KMS-11 (cell line): ENCODE measurements around the gene CDK15.

ENCODE experiments used
- H2AFZ ChIP-seq: fragments of 200-600 bp; sonication (generic); 2 replicates; pipeline ENCODE4 v1.6.1; 2016; ENCODE audit warnings: antibody characterized with exemption, mixed run types, low read depth
- H3K27ac ChIP-seq: fragments of 200-600 bp; sonication (generic); 2 replicates; pipeline ENCODE4 v1.6.1; 2016; ENCODE audit warnings: mild to moderate bottlenecking, mixed run types
- H3K27me3 ChIP-seq: fragments of 200-600 bp; sonication (generic); 2 replicates; pipeline ENCODE4 v1.6.1; 2017; ENCODE audit warnings: mild to moderate bottlenecking, low read depth, mixed run types, moderate library complexity; ENCODE audit not compliant: insufficient read depth
- H3K36me3 ChIP-seq: fragments of 200-600 bp; sonication (generic); 2 replicates; pipeline ENCODE4 v1.6.1; 2017; ENCODE audit warnings: mild to moderate bottlenecking, mixed run types; ENCODE audit not compliant: insufficient read depth
- H3K4me1 ChIP-seq: fragments of 200-600 bp; sonication (generic); 2 replicates; pipeline ENCODE4 v1.6.1; 2016; ENCODE audit warnings: mild to moderate bottlenecking, low read depth, mixed run types; ENCODE audit not compliant: poor library complexity, severe bottlenecking
- H3K4me2 ChIP-seq: fragments of 200-600 bp; sonication (generic); 2 replicates; pipeline ENCODE4 v1.7.0; 2016; ENCODE audit warnings: mild to moderate bottlenecking, mixed run types
- H3K4me3 ChIP-seq: fragments of 200-600 bp; sonication (generic); IDR thresholded peaks from 2 replicates; pipeline ENCODE4 v1.6.1; 2017; ENCODE audit warnings: low read depth, low read length, mixed read lengths; ENCODE audit not compliant: insufficient read depth
- H3K79me2 ChIP-seq: fragments of 200-600 bp; sonication (generic); 2 replicates; pipeline ENCODE4 v1.6.1; 2016; ENCODE audit warnings: low read depth, mixed run types; ENCODE audit not compliant: insufficient read depth
- H3K9ac ChIP-seq: fragments of 200-600 bp; sonication (generic); 2 replicates; pipeline ENCODE4 v1.6.1; 2016; ENCODE audit warnings: mild to moderate bottlenecking, mixed run types
- H4K20me1 ChIP-seq: fragments of 200-600 bp; sonication (generic); 2 replicates; pipeline ENCODE4 v1.6.1; 2016; ENCODE audit warnings: mild to moderate bottlenecking, mixed run types; ENCODE audit not compliant: insufficient read depth
- CTCF ChIP-seq: fragments of 200-600 bp; sonication (generic); conservative IDR thresholded peaks from 2 replicates; pipeline ENCODE4 v1.6.1; 2017; ENCODE audit warnings: low read depth, mild to moderate bottlenecking, antibody characterized with exemption, low read length, moderate library complexity, mixed read lengths

Gene CDK15

GRCh38 chr2:201916565-201916964 lies 110.2 kb downstream of the CDK15 start:
- Histone ChIP-seq H3K4me3 (no peak overlapping the region), H3K9ac (no peak overlapping the region), H3K4me2 (no peak overlapping the region), H4K20me1 (no peaks in the 10 kb centered on the region), H3K79me2 (no peaks in the 10 kb centered on the region), H3K27me3 (no peaks in the 10 kb centered on the region), H3K4me1 (no peaks in the 10 kb centered on the region), H2AFZ (no peak overlapping the region), H3K36me3 (no peaks in the 10 kb centered on the region), H3K27ac (no peak overlapping the region)
- no peak for TF ChIP-seq CTCF

- Histone ChIP-seq H3K4me2 (no peak overlapping the region), H2AFZ (no peak overlapping the region), H3K36me3 (no peaks in the 10 kb centered on the region), H3K4me1 (no peaks in the 10 kb centered on the region), H3K9ac (no peak overlapping the region), H4K20me1 (no peaks in the 10 kb centered on the region), H3K79me2 (no peaks in the 10 kb centered on the region), H3K4me3 (no peak overlapping the region), H3K27me3 (no peaks in the 10 kb centered on the region), H3K27ac (no peak overlapping the region)
- no peak for TF ChIP-seq CTCF
These were observed 112.4 kb downstream of the CDK15 start for GRCh38 chr2:201918616-201919307.

GRCh38 chr2:201919308-201919634 lies 112.9 kb downstream of the CDK15 start:
- Histone ChIP-seq H4K20me1 (no peaks in the 10 kb centered on the region), H3K36me3 (no peaks in the 10 kb centered on the region), H3K4me1 (no peaks in the 10 kb centered on the region), H3K27me3 (no peaks in the 10 kb centered on the region), H3K4me2 (no peak overlapping the region), H3K9ac (no peak overlapping the region), H3K27ac (no peak overlapping the region), H2AFZ (no peak overlapping the region), H3K4me3 (no peak overlapping the region), H3K79me2 (no peaks in the 10 kb centered on the region)
- no peak for TF ChIP-seq CTCF

GRCh38 chr2:201923436-201924328 lies 117.3 kb downstream of the CDK15 start:
- H3K79me2 ChIP-seq = no peaks in the 10 kb centered on the region
- H3K4me2 ChIP-seq = no peak overlapping the region
- H4K20me1 ChIP-seq = no peaks in the 10 kb centered on the region
- H3K36me3 ChIP-seq = no peaks in the 10 kb centered on the region
- H3K4me3 ChIP-seq = no peak overlapping the region
- H3K27me3 ChIP-seq = no peaks in the 10 kb centered on the region
- TF ChIP-seq CTCF = no peak
- H3K9ac ChIP-seq = no peak overlapping the region
- H3K27ac ChIP-seq = no peak overlapping the region
- H2AFZ ChIP-seq = no peak overlapping the region
- H3K4me1 ChIP-seq = no peaks in the 10 kb centered on the region
